HG03571 (cell line): ENCODE data around the gene STXBP5L.
"Not testable (repeated sequence)": the region's sequence is repeated elsewhere in the genome, so short reads cannot be mapped to it uniquely, and the experiment has no call there.

Experiments used
- ATAC-seq: cut with Tn5 transposase; IDR thresholded peaks from one replicate; pipeline ENCODE4 v1.9.1; 2021; ENCODE audit not compliant: unreplicated experiment

The STXBP5L gene

DNA sequence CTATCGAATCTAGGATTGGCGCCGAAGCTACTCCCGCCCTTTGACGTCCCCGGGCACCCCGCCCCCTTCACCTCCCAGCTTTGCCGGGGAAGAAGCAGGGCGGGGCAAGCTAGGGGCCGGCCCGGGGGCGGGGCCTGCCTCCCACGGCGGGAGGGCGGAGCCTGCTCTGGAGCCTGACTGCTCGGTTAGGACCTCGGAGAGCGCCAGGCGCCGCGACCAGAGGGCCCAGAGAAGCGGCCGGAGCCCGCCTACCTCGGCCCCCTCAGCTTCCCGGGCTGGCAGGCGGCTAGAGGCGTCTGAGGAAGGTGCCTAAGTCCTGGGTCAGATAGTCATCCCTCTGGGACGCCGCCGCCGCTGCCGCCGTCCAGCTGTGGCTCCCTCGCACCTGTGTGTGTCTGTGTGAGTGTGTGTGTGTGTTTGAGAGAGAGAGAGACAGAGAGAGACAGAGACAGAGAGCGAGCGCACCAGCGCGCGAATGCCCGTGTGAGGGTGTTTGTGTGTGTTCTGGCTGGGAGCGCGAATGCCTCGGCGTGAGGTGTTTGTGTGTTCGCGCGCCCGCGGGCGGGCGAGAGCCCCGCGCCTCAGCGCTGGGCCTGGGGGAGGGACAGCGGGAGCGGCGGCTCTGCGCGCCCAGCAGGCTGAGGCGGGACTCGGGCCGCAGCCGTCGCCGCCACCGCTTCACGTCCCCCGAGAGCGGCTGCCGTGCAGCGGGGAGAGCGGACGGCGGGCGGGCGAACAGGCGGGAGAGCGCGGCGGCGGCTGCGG, at the start of gene STXBP5L:
Gene STXBP5L (plus strand): TSS at position 176 of the 765 bp plus-strand sequence. CDS start 1,374 bp downstream, outside the sequence.
- peak; percentile 84 for ATAC-seq

DNA sequence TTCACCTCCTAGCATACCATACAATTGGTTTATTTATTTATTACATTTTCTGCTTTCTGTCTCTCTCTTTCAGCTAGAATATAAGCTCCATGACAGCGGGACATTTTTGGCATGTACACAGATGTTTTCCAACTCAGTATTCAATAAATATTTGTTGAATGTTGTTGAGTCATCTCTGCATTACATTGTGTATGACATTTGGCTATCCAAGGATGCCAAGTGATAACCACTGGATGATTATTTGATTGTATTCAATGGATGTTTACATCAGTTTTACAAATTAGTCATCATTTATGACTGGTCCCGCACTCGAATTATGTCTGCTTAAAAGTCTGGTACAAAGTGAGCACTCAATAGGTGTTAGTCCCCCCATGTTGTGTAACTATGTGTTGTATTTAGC, 49.5 kb upstream of the STXBP5L start:
- ATAC-seq, result no peak

DNA sequence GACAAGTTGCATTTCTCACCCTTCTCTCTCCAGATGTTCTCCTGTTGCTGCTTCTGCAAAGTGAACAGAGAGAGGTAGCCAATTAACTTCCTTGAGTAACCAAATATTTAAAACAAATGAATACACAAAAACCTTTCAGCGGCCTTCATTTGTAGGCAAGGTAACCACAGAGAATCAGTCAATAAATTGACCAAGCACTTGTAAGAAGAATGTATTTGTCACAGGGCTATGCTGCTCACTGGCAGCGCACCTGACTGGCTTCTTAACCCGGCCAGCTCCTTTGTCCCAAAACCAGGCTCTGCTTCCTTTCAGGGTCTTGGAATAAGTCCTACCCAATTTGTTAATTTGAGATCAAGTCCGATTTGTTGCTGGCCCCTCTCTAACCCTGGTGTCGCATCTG, 43.5 kb upstream of the STXBP5L start:
- no peak for ATAC-seq

DNA sequence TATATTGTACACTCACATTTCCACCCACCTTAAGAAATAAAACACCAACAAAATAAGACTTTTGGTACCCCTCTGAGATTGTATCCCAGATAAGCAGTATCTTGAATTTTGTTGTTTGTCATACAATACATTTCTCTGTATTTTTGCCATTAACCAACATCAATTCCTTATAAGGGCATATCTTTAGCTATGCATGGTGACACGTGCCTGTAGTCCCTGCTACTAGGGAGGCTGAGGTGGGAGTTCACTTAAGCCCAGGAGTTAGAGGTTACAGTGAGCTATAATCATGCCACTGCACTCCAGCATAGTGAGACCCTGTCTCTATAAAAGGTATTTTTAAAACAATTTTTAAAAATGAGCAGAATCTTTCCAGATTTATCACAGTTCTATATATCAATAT, 32.5 kb upstream of the STXBP5L start:
- no peak for ATAC-seq

DNA sequence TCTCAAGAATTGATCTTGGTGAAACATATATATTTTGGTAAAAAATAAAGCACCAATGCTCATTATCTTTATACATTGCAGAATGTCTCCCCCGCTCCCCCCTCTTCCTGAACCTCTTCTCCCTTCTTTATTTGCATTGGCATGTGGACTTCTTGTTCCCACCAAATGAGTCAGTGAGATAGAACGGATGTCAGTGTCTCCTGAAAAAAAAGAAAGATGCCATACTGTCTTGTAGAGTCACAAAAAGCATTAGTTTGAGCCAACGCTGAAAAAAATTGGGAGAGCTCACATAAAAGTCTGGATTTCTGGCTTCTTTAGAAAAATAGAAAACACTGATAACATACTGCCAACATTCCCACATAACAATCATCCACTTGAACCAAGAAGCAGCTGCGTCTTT, 32.0 kb upstream of the STXBP5L start:
- ATAC-seq, result no peak

DNA sequence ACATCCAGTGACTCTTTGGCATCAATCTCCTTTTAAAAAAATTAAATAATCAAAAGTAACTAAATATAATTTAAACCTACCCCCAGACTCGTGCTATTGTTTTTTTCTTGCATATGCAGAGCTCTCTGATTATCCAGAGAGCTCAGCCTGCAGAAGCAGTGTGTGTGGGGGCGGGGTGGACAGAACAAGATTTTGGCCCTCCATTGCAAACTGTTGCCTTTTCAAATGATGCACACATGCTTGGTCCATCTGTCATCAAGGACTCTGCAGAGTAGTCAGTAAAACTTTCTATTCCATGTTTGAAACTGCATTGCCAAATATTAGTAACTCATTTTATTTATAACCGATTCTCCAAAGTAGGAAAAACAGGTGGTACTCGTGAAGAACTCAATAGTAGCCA, 28.6 kb upstream of the STXBP5L start:
- no peak for ATAC-seq

DNA sequence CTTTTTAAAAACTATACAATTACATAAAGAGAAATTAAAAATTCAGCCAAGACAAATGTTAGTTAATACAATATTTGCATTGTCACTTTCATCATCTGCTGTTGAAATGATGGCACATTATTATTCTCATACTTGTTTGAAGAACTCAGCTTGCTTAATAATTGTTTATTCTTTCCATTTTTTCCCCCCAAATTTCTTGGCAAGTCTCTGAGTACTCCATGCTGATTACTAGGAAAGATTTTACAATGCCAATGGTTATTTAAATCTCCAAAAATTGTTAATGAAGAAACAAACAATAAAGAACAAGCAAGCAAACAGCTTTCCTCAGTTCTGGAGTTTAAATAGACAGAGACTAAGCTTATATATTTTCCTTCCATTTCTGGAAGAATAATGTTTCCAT, 15.1 kb upstream of the STXBP5L start:
- ATAC-seq, result no peak

DNA sequence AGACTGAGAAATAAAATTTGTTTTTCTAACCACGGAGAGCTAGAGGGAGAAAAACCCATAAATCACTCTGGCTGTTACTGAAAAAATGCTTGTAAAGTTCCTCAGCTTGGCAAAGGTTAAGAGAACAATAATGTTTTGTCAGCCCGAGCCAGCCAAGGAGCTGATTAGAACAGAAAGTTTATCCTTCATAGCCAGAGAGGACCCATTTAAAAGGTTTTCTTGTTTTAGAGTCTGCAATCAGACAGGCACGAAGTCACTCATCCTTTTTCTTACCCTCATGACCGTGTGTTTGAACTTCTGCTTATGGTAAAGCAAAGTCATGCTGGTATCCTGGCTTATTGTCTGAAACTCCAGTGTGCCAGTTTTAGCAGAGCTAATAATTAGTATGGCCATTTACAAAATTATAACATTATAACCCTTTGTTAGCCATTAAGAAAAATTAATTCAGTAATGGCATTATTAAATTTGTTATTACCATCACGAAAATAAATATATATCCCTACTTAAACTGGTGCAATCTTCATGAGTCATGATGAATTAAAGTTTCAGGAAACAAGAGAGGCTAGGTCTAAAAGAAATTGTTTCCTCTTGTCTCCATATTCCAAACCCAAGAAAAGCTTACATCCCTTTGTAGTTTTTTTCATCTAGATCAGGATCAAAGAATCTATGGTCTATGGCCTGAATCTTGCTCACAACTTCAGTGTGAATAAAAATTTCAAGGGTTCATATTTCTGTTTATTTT, 13.5 kb upstream of the STXBP5L start:
- no peak for ATAC-seq

DNA sequence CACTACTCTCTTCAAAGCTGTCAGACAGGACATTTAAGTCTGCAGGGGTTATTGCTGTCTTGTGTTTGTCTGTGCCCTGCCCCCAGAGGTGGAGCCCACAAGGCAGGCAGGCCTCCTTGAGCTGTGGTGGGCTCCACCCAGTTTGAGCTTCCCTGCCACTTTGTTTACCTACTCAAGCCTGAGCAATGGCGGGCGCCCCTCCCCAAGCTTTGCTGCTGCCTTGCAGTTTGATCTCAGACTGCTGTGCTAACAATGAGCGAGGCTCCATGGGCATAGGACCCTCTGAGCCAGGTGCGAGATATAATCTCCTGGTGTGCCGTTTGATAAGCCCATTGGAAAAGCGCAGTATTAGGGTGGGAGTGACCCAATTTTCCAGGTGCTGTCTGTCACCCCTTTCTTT, 6.3 kb upstream of the STXBP5L start:
- not testable (repeated sequence) for ATAC-seq

DNA sequence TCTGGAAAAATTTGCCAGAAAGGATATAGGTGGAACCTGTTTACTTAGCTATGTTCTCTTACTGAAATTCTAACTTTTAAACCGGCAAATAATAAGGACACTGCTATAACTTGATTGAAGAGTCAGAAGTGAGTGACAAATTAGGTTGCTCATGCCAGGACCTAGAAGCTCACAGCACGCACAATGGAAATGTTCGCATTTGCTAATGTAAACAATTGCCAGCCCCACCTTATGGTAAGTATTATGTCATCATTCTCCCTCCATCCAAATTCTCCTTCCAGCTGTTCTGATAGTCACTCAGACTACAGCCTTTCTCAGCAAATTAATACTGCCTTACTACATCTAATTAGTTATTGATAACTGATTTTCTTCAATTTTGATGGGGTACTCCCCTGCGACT, 4.8 kb upstream of the STXBP5L start:
- ATAC-seq, result no peak

DNA sequence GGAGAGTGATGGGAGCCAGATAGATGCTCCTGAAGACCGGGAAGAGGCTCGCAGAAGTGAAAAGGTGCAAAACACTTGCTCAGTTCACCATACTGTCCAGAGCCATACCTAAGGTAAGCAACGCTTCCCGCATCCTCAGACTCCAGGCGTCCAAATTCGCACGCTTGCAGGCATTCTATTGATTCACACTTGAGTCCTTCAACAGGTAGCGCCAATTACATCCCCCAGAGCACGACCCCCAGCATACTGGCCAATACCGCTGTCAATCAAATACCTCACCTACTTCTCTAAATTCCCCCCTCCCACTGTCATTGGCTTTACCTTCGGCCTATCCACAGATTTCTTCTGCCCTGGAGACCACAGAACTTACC, 361 bp upstream of the STXBP5L start:
- ATAC-seq, result no peak

DNA sequence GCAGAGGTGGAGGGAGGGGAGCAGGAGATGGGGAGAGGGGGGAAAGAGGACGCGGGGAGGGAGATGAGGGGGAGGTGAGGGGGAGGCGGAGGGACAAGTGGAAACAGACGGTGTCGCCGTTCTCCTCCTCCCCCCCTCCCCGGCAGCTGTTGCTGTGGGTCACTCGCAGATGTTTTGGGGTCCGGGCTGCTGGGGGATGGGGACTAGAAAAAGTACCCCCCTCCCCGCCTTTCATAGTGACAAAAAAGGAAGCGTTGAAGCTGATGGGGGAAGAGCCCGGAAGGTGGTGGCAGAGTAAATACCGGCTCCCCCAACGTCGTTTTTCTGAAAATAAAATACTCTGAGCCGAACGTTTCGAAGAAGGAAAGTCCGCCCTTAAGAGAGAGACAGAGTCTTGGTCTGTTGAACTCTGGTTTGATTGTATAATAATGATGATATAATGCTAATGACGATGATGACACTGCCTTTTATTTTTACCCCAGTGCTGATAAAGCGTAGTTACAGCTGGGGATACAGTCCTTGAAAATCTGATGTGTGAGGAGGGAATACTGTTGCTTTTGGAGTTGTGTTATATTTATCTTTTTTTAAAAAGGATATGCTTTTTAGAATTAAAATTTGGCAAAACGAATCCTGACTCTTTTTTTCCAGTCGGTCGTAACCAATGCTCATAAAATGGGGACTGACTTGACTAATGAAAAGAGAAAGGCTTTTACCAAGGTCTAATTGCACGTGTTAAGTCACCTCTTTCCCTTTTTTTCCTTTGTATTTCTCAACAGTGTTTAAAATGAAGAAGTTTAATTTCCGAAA, 993 bp downstream of the STXBP5L start:
- no peak for ATAC-seq

DNA sequence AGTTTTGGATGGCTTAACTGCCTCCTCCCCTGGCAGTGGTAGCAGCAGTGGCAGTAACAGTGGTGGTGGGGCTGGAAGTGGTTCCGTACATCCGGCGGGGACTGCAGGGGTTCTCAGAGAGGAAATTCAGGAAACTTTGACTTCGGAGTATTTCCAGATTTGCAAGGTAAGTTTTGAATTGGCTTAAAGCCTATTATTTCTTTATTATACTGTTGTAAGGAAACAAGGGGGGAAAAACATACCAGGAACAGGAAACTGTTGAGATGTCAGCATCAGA, 1.5 kb downstream of the STXBP5L start:
- ATAC-seq, result no peak

DNA sequence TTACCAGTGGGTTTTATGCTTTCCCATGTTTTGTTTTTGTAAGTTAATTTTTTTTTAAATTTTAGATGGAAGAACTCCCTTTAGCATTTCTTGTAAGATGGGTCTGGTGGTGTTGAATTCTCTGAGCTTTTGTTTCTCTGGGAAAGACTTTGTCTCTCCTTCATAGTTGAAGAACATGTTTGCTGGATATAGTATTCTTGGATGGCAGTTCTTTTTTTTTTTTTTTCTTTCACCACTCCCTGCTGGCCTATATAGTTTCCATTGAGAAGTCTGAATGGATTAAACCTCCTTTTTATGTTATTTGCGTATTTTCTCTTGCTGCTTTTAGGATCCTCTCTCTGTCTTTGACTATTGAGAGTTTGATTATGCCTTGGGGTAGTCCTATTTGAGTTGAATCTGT, 18.1 kb downstream of the STXBP5L start:
- ATAC-seq, result no peak

DNA sequence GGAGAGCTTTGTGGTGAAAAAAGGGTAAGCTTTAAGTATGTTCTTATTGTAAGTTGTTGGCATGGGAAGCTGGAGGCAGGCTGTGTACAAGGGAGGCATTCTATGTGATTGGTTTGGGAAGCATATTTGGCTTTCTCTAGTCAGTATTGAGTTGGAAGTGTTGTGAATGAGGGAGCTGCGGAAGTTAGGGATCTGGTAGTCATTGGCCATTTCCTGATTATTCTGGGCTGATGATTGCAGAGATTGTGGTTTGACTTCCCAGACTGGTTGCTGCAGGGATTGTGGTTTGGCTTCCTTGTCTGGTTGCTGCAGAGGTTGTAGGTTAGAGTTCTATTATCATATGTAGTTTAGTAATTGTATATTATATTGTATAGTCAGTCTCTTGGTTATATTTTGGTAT, 21.0 kb downstream of the STXBP5L start:
- ATAC-seq, result no peak

DNA sequence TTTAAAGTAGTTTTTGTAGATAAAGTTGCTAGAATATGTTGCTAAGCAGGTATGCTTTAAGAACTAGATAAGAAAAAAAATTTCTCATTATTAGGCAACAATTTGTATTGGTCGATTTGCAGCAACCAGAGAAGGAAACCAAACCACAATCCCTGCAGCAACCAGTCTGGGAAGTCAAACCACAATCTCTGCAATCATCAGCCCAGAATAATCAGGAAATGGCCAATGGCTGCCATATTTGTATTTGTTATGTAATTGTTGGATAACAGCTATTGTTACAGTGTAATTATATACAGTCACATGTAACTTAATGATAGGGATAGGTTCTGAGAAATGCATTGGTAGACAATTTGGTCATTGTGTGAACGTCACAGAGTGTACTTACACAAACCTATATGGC, 23.6 kb downstream of the STXBP5L start:
- no peak for ATAC-seq

DNA sequence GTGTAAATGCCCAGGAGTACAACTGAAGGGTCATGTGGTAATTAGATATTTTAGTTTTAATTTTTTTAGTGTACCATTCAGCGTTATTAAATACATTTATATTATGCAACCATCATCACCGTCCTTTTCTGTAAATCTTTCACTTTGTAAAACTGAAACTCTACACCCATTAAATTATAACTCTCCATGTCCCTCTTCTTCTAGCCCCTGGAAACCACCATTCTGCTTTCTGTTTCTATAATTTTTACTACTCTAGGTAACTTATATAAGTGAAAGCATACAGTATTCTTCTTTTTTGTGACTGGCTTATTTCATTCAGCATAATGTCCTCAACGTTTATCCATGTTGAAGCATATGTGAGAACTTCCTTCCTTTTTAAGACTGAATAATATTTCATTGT, 48.1 kb downstream of the STXBP5L start:
- no peak for ATAC-seq

DNA sequence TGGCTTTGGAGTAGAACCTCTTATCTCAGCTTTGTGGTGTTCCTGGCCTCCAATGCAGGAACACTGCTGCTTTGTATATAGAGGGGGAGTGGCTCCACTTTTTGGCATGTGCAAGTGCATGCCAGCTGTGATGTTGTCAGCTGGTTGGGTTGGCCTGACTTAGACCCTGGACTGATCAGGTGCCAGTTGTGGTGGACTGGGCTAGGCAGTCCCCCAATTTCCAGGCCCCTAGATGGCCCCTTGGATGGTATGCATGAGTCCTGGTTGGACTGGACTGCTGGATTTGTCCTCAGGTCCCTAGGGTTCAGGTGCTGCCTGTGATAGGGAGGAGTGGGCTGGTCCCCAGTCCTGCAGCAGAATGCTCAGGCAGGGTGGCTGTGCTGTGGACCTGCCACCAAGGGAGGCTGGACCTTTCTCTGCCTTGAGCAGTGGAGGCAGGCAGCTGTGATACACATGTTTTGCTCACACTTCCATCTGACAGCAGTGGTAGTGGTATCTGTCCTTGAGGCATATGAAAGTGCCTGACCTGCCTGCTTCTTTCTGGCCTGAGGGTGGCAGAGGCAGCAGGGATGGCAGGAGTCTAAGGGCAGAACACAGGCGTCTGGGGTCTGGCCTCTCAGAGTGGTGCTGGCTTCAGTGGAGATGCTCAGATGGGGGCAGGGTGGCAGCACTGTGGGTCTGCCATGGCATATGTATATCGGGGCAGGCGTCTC, 74.8 kb downstream of the STXBP5L start:
- ATAC-seq, result no peak

DNA sequence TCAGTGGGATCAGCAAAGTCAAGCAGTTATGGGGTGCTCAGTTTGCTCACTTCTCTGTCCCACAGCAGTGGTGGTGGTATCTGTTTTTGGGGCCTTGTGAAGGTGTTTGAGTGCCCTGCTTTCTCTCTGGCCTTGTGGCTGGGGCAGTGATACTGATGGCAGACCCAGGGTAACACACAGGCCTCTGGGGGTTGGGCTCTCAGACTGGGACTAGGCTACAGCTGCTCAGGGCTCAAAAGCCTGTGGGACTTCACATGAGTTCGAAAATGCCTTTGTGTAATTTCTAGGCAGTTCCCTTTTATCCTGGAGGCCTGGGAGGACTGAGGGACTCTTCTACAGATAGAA, 75.3 kb downstream of the STXBP5L start:
- no peak for ATAC-seq

DNA sequence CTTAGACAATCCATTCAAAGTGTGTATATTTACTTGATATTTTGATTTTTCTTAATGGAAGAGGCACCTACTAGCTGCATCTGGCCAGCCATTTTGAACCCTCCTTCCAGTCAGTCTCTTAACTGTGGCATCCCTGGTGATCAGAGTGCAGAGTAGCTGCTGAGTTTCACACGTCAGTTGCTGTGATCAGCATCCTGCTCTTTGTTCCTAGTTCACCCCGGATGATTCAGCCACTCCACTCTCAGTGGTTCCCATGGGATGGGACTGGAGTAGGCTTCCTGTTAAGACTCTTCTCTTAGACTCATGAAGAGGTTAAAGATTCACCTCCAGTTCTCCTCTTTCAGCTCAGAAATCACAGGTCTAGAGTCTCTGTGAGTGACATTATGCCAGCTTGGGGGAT, 75.8 kb downstream of the STXBP5L start:
- ATAC-seq, result no peak

DNA sequence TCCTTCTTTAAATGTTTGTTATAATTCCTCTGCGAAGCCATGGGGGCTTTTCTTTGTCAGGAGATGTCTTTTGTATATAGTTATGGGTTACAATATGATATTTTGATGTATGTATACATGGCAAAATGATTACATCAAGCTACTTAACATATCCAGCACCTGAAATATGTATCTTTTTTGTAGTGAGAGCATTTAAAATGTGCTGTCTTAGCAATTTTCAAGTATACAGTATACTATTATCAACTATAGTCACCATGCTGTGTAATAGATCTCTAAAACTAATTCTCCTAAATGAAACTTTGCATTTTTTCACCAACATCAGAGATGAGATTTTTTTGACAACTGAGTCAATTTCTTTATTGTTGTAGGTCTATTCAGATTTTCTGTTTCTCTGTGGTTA, 77.2 kb downstream of the STXBP5L start:
- ATAC-seq, result no peak

DNA sequence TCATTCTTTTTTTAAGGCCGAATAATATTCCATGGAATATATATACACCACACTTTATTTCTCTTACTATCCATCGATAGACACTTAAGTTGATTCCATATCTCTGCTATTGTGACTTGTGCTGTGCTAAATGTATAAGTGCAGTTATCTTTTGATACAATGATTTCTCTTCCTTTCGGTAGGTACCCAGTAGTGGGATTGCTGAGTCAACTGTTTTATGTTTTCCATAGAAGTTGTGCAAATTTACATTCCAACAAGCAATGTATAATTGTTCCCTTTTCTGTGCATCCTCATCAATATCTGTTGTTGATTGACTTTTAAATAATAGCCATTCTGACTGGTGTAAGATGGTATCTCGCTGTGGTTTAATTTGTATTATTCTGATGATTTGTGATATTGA, 81.0 kb downstream of the STXBP5L start:
- ATAC-seq, result no peak
